HG03439 (cell line): Measurements from ENCODE around the gene FRRS1.

Source experiments
- ATAC-seq: cut with Tn5 transposase; IDR thresholded peaks from one replicate; pipeline ENCODE4 v1.9.1; 2021; ENCODE audit warnings: mild to moderate bottlenecking, moderate library complexity; ENCODE audit not compliant: unreplicated experiment

Gene FRRS1

GRCh38 chr1:99681583-99681982 is 84.9 kb downstream of the FRRS1 start:
- ATAC-seq = no peak

GRCh38 chr1:99680270-99680669 is 86.2 kb downstream of the FRRS1 start:
- ATAC-seq = no peak

GRCh38 chr1:99677416-99677815 is 89.0 kb downstream of the FRRS1 start:
- no peak for ATAC-seq

GRCh38 chr1:99676876-99677275 is 89.6 kb downstream of the FRRS1 start:
- ATAC-seq = no peak

- ATAC-seq = no peak
Observed at GRCh38 chr1:99675994-99676393, 90.4 kb downstream of the FRRS1 start.

GRCh38 chr1:99675292-99675691 is 91.1 kb downstream of the FRRS1 start:
- ATAC-seq = no peak

GRCh38 chr1:99674115-99675064 is 92.0 kb downstream of the FRRS1 start:
- ATAC-seq = no peak

- ATAC-seq = no peak
Observed at GRCh38 chr1:99673315-99673714, 93.1 kb downstream of the FRRS1 start.

GRCh38 chr1:99672530-99673213 is 93.8 kb downstream of the FRRS1 start:
- no peak for ATAC-seq

- no peak for ATAC-seq
Observed at GRCh38 chr1:99672038-99672437, 94.4 kb downstream of the FRRS1 start.

- ATAC-seq = no peak
Observed at GRCh38 chr1:99670583-99670982, 95.9 kb downstream of the FRRS1 start.

- no peak for ATAC-seq
Observed at GRCh38 chr1:99669821-99670220, 96.6 kb downstream of the FRRS1 start.

- ATAC-seq = no peak
Observed at GRCh38 chr1:99669376-99669775, 97.1 kb downstream of the FRRS1 start.

- ATAC-seq = no peak
Observed at GRCh38 chr1:99665212-99665611, 101.2 kb downstream of the FRRS1 start.

- no peak for ATAC-seq
Observed at GRCh38 chr1:99663501-99663900, 102.9 kb downstream of the FRRS1 start.

GRCh38 chr1:99662539-99663080 is 103.8 kb downstream of the FRRS1 start:
- ATAC-seq = no peak

GRCh38 chr1:99661780-99662179 is 104.7 kb downstream of the FRRS1 start:
- ATAC-seq = no peak

- ATAC-seq = no peak
Observed at GRCh38 chr1:99660496-99660895, 105.9 kb downstream of the FRRS1 start.

GRCh38 chr1:99659755-99660210 is 106.7 kb downstream of the FRRS1 start:
- no peak for ATAC-seq
